OCI-LY3 (cell line): ENCODE results near the gene MPC1.
"Not testable (repeated sequence)": the region's sequence is repeated elsewhere in the genome, so short reads cannot be mapped to it uniquely, and the experiment has no call there.

Experiments used
- H2AFZ ChIP-seq: fragments of 200-600, 300-600 bp; shearing (Covaris generic); 2 replicates; pipeline ENCODE4 v1.6.0; 2014; ENCODE audit warnings: antibody characterized with exemption, low read depth, low read length
- H3K27ac ChIP-seq: fragments of 200-600, 300-600 bp; sonication (generic); 2 replicates; pipeline ENCODE4 v1.5.1; 2014; ENCODE audit warnings: mild to moderate bottlenecking, low read length, moderate library complexity, mixed read lengths
- H3K27me3 ChIP-seq: fragments of 200-600, 300-600 bp; sonication (generic); 2 replicates; pipeline ENCODE4 v1.6.1; 2014; ENCODE audit warnings: low read depth, low read length, mixed read lengths
- H3K36me3 ChIP-seq: fragments of 200-600, 300-600 bp; sonication (generic); replicated peaks from 2 replicates; pipeline ENCODE3; 2014; ENCODE audit warnings: low read depth, low read length, mixed read lengths
- H3K4me1 ChIP-seq: fragments of 300-600, 200-600 bp; sonication (generic); 2 replicates; pipeline ENCODE4 v1.6.1; 2014; ENCODE audit warnings: low read length, mixed read lengths
- H3K4me2 ChIP-seq: fragments of 200-600, 300-600 bp; sonication (generic); 2 replicates; pipeline ENCODE4 v1.6.1; 2014; ENCODE audit warnings: low read length, mixed read lengths
- H3K4me3 ChIP-seq: fragments of 300-600, 200-600 bp; sonication (generic); 2 replicates; pipeline ENCODE4 v1.5.1; 2014; ENCODE audit warnings: antibody characterized with exemption, mild to moderate bottlenecking, low read length, moderate library complexity
- H3K79me2 ChIP-seq: fragments of 300-600, 200-600 bp; shearing (Covaris generic); 2 replicates; pipeline ENCODE4 v1.6.1; 2014; ENCODE audit warnings: mild to moderate bottlenecking, low read length, mixed read lengths
- H3K9ac ChIP-seq: fragments of 300-600, 200-600 bp; shearing (Covaris generic); 2 replicates; pipeline ENCODE4 v1.6.0; 2014; ENCODE audit warnings: mild to moderate bottlenecking, low read length, moderate library complexity
- H3K9me3 ChIP-seq: fragments of 200-600, 300-600 bp; shearing (Covaris generic); 2 replicates; pipeline ENCODE4 v1.6.1; 2014; ENCODE audit warnings: low read length, mixed read lengths; ENCODE audit not compliant: insufficient read depth
- H4K20me1 ChIP-seq: fragments of 200-600, 300-600 bp; sonication (generic); 2 replicates; pipeline ENCODE4 v1.6.1; 2016; ENCODE audit warnings: low read length, mixed read lengths; ENCODE audit not compliant: insufficient read depth
- CTCF ChIP-seq: fragments of 200-600, 300-600 bp; sonication (generic); IDR thresholded peaks from 2 replicates; pipeline ENCODE4 v1.5.1; 2014; ENCODE audit warnings: antibody characterized with exemption, low read length, low read depth
- EZH2phosphoT487 ChIP-seq: fragments of 200-600 bp; shearing (Covaris generic); IDR thresholded peaks from 2 replicates; pipeline ENCODE4 v1.6.1; 2018; ENCODE audit warnings: antibody characterized with exemption, mixed run types, low read depth

MPC1 gene

DNA sequence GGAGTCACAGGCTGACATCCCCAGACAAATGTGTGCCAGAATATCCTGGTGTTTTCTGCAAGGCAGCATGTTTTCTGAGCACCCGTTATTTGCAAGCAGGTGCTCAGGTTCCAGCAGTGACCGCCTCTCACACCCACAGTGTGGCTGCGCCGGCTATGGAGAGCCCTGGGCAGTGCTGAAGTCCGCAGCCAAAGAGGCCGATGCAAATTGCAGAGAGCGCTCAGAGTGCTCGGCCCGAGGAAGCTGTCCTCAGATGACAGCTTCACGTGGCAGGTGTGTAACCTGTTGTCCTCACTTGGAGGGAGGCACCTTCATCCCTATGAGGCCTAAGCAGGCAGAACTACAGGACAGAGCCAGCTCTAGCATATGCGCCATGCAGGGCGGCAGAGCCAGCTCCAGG, 23.5 kb upstream of the MPC1 start:
- H3K4me2 ChIP-seq: no peak overlapping the region
- H3K9ac ChIP-seq: no peak overlapping the region
- H2AFZ ChIP-seq: no peak overlapping the region

DNA sequence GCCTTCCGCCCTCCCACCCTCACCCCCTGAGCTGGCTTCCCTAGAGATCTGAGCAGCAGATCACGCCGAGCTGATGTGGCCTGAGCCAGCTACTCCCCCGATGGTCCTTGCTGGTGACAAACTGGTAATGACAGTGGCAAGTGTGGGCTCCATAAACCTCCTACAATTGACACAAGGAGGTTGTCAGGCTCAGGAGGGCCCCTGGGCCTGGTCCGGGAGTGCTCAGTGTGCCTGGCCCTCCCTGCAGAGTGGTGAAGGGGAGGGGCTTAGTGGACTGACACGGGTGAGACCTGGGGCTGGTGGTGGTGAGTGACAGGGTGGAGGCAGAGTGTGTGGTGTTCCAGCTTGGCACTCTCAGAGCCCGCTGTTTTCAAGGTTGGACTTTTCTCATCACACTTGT, 22.6 kb upstream of the MPC1 start:
- H3K27ac ChIP-seq: no peak overlapping the region
- H4K20me1 ChIP-seq: no peaks in the 10 kb centered on the region
- peaks cover 3% of the 10 kb centered on the region; the same call in 1 of the 2 replicates for H3K4me1 ChIP-seq
- H3K36me3 ChIP-seq: no peaks in the 10 kb centered on the region
- no peaks in the 10 kb centered on the region for H3K79me2 ChIP-seq
- H3K9me3 ChIP-seq: no peaks in the 10 kb centered on the region
- H3K27me3 ChIP-seq: no peaks in the 10 kb centered on the region
- no peak overlapping the region for H3K9ac ChIP-seq
- TF ChIP-seq EZH2phosphoT487 (no peak), CTCF (no peak)
- no peak overlapping the region for H2AFZ ChIP-seq
- H3K4me3 ChIP-seq: no peak overlapping the region
- no peak overlapping the region for H3K4me2 ChIP-seq

More for the DNA sequence above, 23.5 kb upstream of the MPC1 start:
- Histone ChIP-seq H3K4me1 (peaks cover 6% of the 10 kb centered on the region; the same call in 1 of the 2 replicates), H3K79me2 (no peaks in the 10 kb centered on the region), H3K9me3 (no peaks in the 10 kb centered on the region), H3K27me3 (no peaks in the 10 kb centered on the region), H3K27ac (no peak overlapping the region), H3K36me3 (no peaks in the 10 kb centered on the region), H3K4me3 (no peak overlapping the region), H4K20me1 (no peaks in the 10 kb centered on the region)
- TF ChIP-seq EZH2phosphoT487: no peak
- no peak for TF ChIP-seq CTCF

GRCh38 chr6:166402582-166403277, 20.0 kb upstream of the MPC1 start:
- Histone ChIP-seq H3K36me3 (no peaks in the 10 kb centered on the region), H3K27me3 (no peaks in the 10 kb centered on the region), H3K9ac (no peak overlapping the region), H2AFZ (no peak overlapping the region), H3K9me3 (no peaks in the 10 kb centered on the region), H3K27ac (no peak overlapping the region), H3K4me1 (no peaks in the 10 kb centered on the region), H3K4me2 (no peak overlapping the region), H3K4me3 (no peak overlapping the region), H4K20me1 (no peaks in the 10 kb centered on the region), H3K79me2 (no peaks in the 10 kb centered on the region)
- no peak for TF ChIP-seq EZH2phosphoT487
- TF ChIP-seq CTCF: no peak

DNA sequence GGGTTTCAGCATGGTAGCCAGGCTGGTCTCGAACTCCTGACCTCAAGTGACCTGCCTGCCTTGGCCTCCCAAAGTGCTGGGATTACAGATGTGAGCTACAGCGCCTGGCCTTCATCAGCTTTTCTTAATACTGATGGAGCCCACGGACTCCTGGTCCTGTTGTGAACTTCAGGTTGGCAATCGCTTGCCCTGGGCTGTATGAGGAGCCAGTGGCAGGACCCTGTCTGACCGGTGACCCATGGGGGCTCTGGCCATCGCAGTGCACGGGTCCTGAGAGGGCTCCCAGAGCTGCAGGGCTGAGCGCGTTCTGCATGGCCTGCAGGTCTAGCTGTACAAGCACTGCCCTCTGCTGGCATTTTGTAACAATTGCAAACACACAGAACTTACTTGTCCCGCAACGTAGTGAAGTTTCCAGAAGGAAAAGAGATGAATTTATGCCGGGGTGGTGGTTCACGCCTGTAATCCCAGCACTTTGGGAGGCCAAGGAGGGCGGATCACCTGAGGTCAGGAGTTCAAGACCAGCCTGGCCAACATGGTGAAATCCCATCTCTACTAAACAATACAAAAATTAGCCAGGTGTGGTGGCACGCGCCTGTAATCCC, 18.0 kb upstream of the MPC1 start:
- H4K20me1 ChIP-seq, H3K9me3 ChIP-seq, H3K4me3 ChIP-seq, H3K27me3 ChIP-seq, H3K36me3 ChIP-seq, H3K27ac ChIP-seq, H3K9ac ChIP-seq, H3K4me1 ChIP-seq, H2AFZ ChIP-seq, H3K79me2 ChIP-seq: not testable (repeated sequence)
- peak; percentile 64 for TF ChIP-seq CTCF
- peak overlapping the region; percentile 39 for H3K4me2 ChIP-seq
